ENCODE data around the gene XCL2. TPM values are rescaled to one million over a fixed set of nuclear protein-coding genes. Genes with fewer than 3 reads are reported as not detected.
A peak's percentile ranks its signal among the peaks of the same experiment; 100 is the strongest.

XCL2 gene
- total and polyA plus RNA-seq, 2 of the 4 experiments (the other 2 are of a cell fraction): not detected

- no peak for ATAC-seq (ENCODE audit: low read depth)
Observed at GRCh38 chr1:168512864-168513595, 30.8 kb downstream of the XCL2 start.

More at GRCh38 chr1:168512864-168513595, 30.8 kb downstream of the XCL2 start:
- Histone ChIP-seq H3K9me1 (ENCODE audit: insufficient read depth, low read length) (no peaks in the 10 kb centered on the region; the same call in 1 of the 2 replicates), H3K4me2 (ENCODE audit: low read depth, low read length) (no peak overlapping the region), H2BK15ac (ENCODE audit: low read depth, low read length) (no peak overlapping the region), H2BK20ac (ENCODE audit: low read depth, low read length) (no peak overlapping the region), H3K18ac (ENCODE audit: low read depth, low read length) (no peak overlapping the region), H4K8ac (ENCODE audit: low read depth in 2 of 2, low read length in 2 of 2) (no peak overlapping the region), H3K4ac (ENCODE audit: low read depth, low read length) (no peak overlapping the region), H2AK5ac (ENCODE audit: low read depth, low read length) (no peak overlapping the region), H2AFZ (replicated peaks; ENCODE audit: low read length, poor library complexity) (peak overlapping the region; percentile 27), H3K4me1 (ENCODE audit: control insufficient read depth, insufficient read depth, low read length) (peaks cover 1% of the 10 kb centered on the region; the same call in 1 of the 2 replicates), H3K79me1 (ENCODE audit: low read depth in 1 of 2, low read length in 2 of 2) (no peaks in the 10 kb centered on the region), H3K14ac (replicated peaks; ENCODE audit: low read depth, low read length) (no peak overlapping the region), H3K27me3 (ENCODE audit: control insufficient read depth, insufficient read depth, low read length) (peaks cover 1% of the 10 kb centered on the region; the same call in 1 of the 2 replicates), H3K23ac (ENCODE audit: low read depth, low read length) (no peak overlapping the region), H2AK9ac (replicated peaks; ENCODE audit: low read depth, low read length, poor library complexity) (no peak overlapping the region), H4K91ac (ENCODE audit: insufficient read depth, low read depth, low read length) (no peak overlapping the region), H3K56ac (ENCODE audit: extremely low read depth, insufficient read depth, low read length) (no peak overlapping the region), H2BK5ac (ENCODE audit: low read depth, low read length, poor library complexity, severe bottlenecking) (no peak overlapping the region), H4K5ac (ENCODE audit: low read depth, low read length) (no peak overlapping the region), H2BK120ac (ENCODE audit: low read depth, low read length) (no peak overlapping the region), H3K4me3 (ENCODE audit: insufficient read depth, low read depth, low read length) (no peak overlapping the region), H3K36me3 (ENCODE audit: control insufficient read depth, insufficient read depth, low read length) (no peaks in the 10 kb centered on the region), H3K27ac (ENCODE audit: insufficient read depth, low read length) (no peak overlapping the region), H3K9ac (ENCODE audit: low read depth, low read length) (no peak overlapping the region), H3K9me3 (ENCODE audit: control insufficient read depth, insufficient read depth, low read length) (no peaks in the 10 kb centered on the region), H4K20me1 (ENCODE audit: insufficient read depth, low read length) (no peaks in the 10 kb centered on the region)
- no peak for DNase-seq
- dilution Hi-C loops (cut with HindIII; ENCODE audit: low sequenced_read_pairs, unreplicated experiment): no loop called here
- 46% methylated on average over 3 of the region's 13 CpGs; no CpG with 5 or more reads in 1 of the 2 experiments for WGBS, 2 experiments (ENCODE audit: extremely low coverage in 2 of 2, insufficient read length in 1 of 2)
- POLR2A ChIA-PET (ENCODE audit: unreplicated experiment): no interaction called here
- intact Hi-C loops (cut with micrococcal nuclease): no loop called here
- in situ Hi-C loops (cut with MboI; ENCODE audit: low sequenced_read_pairs): no loop called here
- TF ChIP-seq BHLHE40 (IDR thresholded peaks at IDR 0.05; ENCODE audit: low read depth, low read length) (no peak), MAZ (IDR thresholded peaks at IDR 0.05; ENCODE audit: borderline replicate concordance, low read depth, low read length) (no peak), SMC3 (IDR thresholded peaks at IDR 0.05; ENCODE audit: low read depth, low read length) (no peak), RCOR1 (IDR thresholded peaks at IDR 0.05; ENCODE audit: insufficient replicate concordance, low read length) (no peak), FOS (IDR thresholded peaks at IDR 0.05; ENCODE audit: low read depth, low read length) (no peak), NFE2L2 (IDR thresholded peaks at IDR 0.05; ENCODE audit: low read depth, low read length) (no peak), RAD21 (IDR thresholded peaks at IDR 0.05; ENCODE audit: low read length) (no peak), RFX5 (IDR thresholded peaks at IDR 0.05; ENCODE audit: low read depth, low read length) (no peak), MXI1 (IDR thresholded peaks at IDR 0.05; ENCODE audit: borderline replicate concordance, low read depth, low read length) (no peak)
- TF ChIP-seq, protein P1, sequence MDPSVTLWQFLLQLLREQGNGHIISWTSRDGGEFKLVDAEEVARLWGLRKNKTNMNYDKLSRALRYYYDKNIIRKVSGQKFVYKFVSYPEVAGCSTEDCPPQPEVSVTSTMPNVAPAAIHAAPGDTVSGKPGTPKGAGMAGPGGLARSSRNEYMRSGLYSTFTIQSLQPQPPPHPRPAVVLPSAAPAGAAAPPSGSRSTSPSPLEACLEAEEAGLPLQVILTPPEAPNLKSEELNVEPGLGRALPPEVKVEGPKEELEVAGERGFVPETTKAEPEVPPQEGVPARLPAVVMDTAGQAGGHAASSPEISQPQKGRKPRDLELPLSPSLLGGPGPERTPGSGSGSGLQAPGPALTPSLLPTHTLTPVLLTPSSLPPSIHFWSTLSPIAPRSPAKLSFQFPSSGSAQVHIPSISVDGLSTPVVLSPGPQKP (IDR thresholded peaks at IDR 0.05; ENCODE audit: borderline replicate concordance, low read depth, low read length): no peak
- TF ChIP-seq, protein P2, sequence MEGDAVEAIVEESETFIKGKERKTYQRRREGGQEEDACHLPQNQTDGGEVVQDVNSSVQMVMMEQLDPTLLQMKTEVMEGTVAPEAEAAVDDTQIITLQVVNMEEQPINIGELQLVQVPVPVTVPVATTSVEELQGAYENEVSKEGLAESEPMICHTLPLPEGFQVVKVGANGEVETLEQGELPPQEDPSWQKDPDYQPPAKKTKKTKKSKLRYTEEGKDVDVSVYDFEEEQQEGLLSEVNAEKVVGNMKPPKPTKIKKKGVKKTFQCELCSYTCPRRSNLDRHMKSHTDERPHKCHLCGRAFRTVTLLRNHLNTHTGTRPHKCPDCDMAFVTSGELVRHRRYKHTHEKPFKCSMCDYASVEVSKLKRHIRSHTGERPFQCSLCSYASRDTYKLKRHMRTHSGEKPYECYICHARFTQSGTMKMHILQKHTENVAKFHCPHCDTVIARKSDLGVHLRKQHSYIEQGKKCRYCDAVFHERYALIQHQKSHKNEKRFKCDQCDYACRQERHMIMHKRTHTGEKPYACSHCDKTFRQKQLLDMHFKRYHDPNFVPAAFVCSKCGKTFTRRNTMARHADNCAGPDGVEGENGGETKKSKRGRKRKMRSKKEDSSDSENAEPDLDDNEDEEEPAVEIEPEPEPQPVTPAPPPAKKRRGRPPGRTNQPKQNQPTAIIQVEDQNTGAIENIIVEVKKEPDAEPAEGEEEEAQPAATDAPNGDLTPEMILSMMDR (conservative IDR thresholded peaks at IDR 0.05; ENCODE audit: low read depth, low read length): no peak
- TF ChIP-seq, protein P3, sequence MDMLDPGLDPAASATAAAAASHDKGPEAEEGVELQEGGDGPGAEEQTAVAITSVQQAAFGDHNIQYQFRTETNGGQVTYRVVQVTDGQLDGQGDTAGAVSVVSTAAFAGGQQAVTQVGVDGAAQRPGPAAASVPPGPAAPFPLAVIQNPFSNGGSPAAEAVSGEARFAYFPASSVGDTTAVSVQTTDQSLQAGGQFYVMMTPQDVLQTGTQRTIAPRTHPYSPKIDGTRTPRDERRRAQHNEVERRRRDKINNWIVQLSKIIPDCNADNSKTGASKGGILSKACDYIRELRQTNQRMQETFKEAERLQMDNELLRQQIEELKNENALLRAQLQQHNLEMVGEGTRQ (IDR thresholded peaks at IDR 0.05; ENCODE audit: low read depth, low read length): no peak
- CTCF ChIA-PET: no interaction called here
- BruUV-seq (replicated peaks): no TSS peak
